BE2C (cell line): ENCODE results near the gene CD2.

Experiments used
- DNase-seq: peaks from one replicate; pipeline ENCODE4 v3.0.0-alpha.2; 2020
- H3K27me3 ChIP-seq: fragments of 250-450 bp; sonication (Bioruptor Pico); 2 replicates; pipeline ENCODE4 v1.5.1; 2020; ENCODE audit warnings: mild to moderate bottlenecking
- H3K36me3 ChIP-seq: fragments of 250-450 bp; sonication (Bioruptor Pico); 2 replicates; pipeline ENCODE4 v1.5.1; 2020; ENCODE audit warnings: mild to moderate bottlenecking
- H3K4me1 ChIP-seq: fragments of 250-450 bp; sonication (Bioruptor Pico); 2 replicates; pipeline ENCODE4 v1.5.1; 2020
- H3K4me3 ChIP-seq: 2 replicates; pipeline ENCODE4 v1.5.1; 2011; ENCODE audit warnings: low read depth, low read length
- H3K9me3 ChIP-seq: fragments of 250-450 bp; sonication (Bioruptor Pico); 2 replicates; pipeline ENCODE4 v1.5.1; 2020
- CTCF ChIP-seq: IDR thresholded peaks from 2 replicates; pipeline ENCODE4 v1.5.1; 2012; ENCODE audit warnings: mild to moderate bottlenecking, low read depth, low read length

Gene CD2

GRCh38 chr1:116735246-116735645 is 19.0 kb upstream of the CD2 start:
- no peak for TF ChIP-seq CTCF
- Histone ChIP-seq H3K4me3 (no peak overlapping the region), H3K27me3 (no peaks in the 10 kb centered on the region), H3K36me3 (no peaks in the 10 kb centered on the region), H3K9me3 (no peaks in the 10 kb centered on the region), H3K4me1 (no peaks in the 10 kb centered on the region)
- no peak for DNase-seq

- Histone ChIP-seq H3K36me3 (no peaks in the 10 kb centered on the region), H3K9me3 (no peaks in the 10 kb centered on the region), H3K4me1 (no peaks in the 10 kb centered on the region), H3K4me3 (no peak overlapping the region), H3K27me3 (no peaks in the 10 kb centered on the region)
- DNase-seq, result peak; percentile 66
- peak; percentile 93 for TF ChIP-seq CTCF
These were observed 17.0 kb upstream of the CD2 start for GRCh38 chr1:116737020-116737854.

- no peak for DNase-seq
- H3K9me3 ChIP-seq, result no peaks in the 10 kb centered on the region
- no peak overlapping the region for H3K4me3 ChIP-seq
- H3K36me3 ChIP-seq, result no peaks in the 10 kb centered on the region
- H3K4me1 ChIP-seq, result no peaks in the 10 kb centered on the region
- H3K27me3 ChIP-seq, result no peaks in the 10 kb centered on the region
- TF ChIP-seq CTCF, result no peak
These were observed 16.3 kb upstream of the CD2 start for GRCh38 chr1:116737855-116738321.

GRCh38 chr1:116738673-116739370 is 15.4 kb upstream of the CD2 start:
- no peak for TF ChIP-seq CTCF
- DNase-seq, result no peak
- no peak overlapping the region for H3K4me3 ChIP-seq
- no peaks in the 10 kb centered on the region for H3K36me3 ChIP-seq
- H3K27me3 ChIP-seq, result no peaks in the 10 kb centered on the region
- no peaks in the 10 kb centered on the region for H3K4me1 ChIP-seq
- H3K9me3 ChIP-seq, result no peaks in the 10 kb centered on the region

- TF ChIP-seq CTCF, result no peak
- Histone ChIP-seq H3K27me3 (no peaks in the 10 kb centered on the region), H3K4me3 (no peak overlapping the region), H3K36me3 (no peaks in the 10 kb centered on the region), H3K9me3 (no peaks in the 10 kb centered on the region), H3K4me1 (no peaks in the 10 kb centered on the region)
- no peak for DNase-seq
These were observed 14.7 kb upstream of the CD2 start for GRCh38 chr1:116739371-116740012.
